ENCODE results near the gene ARL5B. TPM values are rescaled to one million over a fixed set of nuclear protein-coding genes. Genes with fewer than 3 reads are reported as not detected.

ARL5B gene
- total and polyA plus RNA-seq, 8 donors = 15.1 to 44.8 (median 41.2) TPM

GRCh38 chr10:18681366-18681765 lies 22.1 kb downstream of the ARL5B start:
- TF ChIP-seq CTCF (IDR thresholded peaks at IDR 0.05) = no peak
- DNase-seq = peak in 1 of 4 donors; percentile 19
- ATAC-seq = no peak
- Histone ChIP-seq H3K9me3 (no peaks in the 10 kb centered on the region), H3K36me3 (peaks cover 0 to 5% of the 10 kb centered on the region in 2 donors), H3K4me3 (no peak overlapping the region), H3K4me1 (peaks cover 0 to 8% of the 10 kb centered on the region in 2 donors), H3K27me3 (no peaks in the 10 kb centered on the region), H3K27ac (no peak overlapping the region)
- intact Hi-C loops (cut with DNase I) = no loop called here

GRCh38 chr10:18681971-18682411 lies 22.8 kb downstream of the ARL5B start:
- intact Hi-C loops (cut with DNase I) = no loop called here
- TF ChIP-seq CTCF (IDR thresholded peaks at IDR 0.05) = no peak
- Histone ChIP-seq H3K4me1 (peaks cover 0 to 8% of the 10 kb centered on the region in 2 donors), H3K36me3 (peaks cover 0 to 5% of the 10 kb centered on the region in 2 donors), H3K27me3 (no peaks in the 10 kb centered on the region), H3K4me3 (no peak overlapping the region), H3K27ac (peak overlapping the region; percentile 37 to 42), H3K9me3 (no peaks in the 10 kb centered on the region)
- ATAC-seq (peak; percentile 90), DNase-seq (peak in 1 of 4 donors; percentile 25)

- Histone ChIP-seq H3K36me3 (no peaks in the 10 kb centered on the region), H3K9me3 (no peaks in the 10 kb centered on the region), H3K27me3 (no peaks in the 10 kb centered on the region), H3K27ac (no peak overlapping the region), H3K4me3 (no peak overlapping the region), H3K4me1 (peaks cover 0 to 8% of the 10 kb centered on the region in 2 donors)
- intact Hi-C loops (cut with DNase I) = no loop called here
- DNase-seq = no peak
- no peak for ATAC-seq
- no peak for TF ChIP-seq CTCF (IDR thresholded peaks at IDR 0.05)
These were observed 24.2 kb downstream of the ARL5B start for GRCh38 chr10:18683427-18683826.

GRCh38 chr10:18684416-18684815 lies 25.2 kb downstream of the ARL5B start:
- no peak overlapping the region for H3K4me3 ChIP-seq
- intact Hi-C loops (cut with DNase I) = no loop called here
- no peaks in the 10 kb centered on the region for H3K36me3 ChIP-seq
- DNase-seq (no peak), ATAC-seq (no peak)
- no peak for TF ChIP-seq CTCF (IDR thresholded peaks at IDR 0.05)
- no peak overlapping the region for H3K27ac ChIP-seq
- no peaks in the 10 kb centered on the region for H3K9me3 ChIP-seq
- peaks cover 0 to 8% of the 10 kb centered on the region in 2 donors for H3K4me1 ChIP-seq
- H3K27me3 ChIP-seq = no peaks in the 10 kb centered on the region

- Histone ChIP-seq H3K27me3 (no peaks in the 10 kb centered on the region), H3K4me1 (peaks cover 0 to 8% of the 10 kb centered on the region in 2 donors), H3K4me3 (no peak overlapping the region), H3K27ac (no peak overlapping the region), H3K9me3 (no peaks in the 10 kb centered on the region), H3K36me3 (no peaks in the 10 kb centered on the region)
- DNase-seq (no peak), ATAC-seq (no peak)
- intact Hi-C loops (cut with DNase I) = no loop called here
- no peak for TF ChIP-seq CTCF (IDR thresholded peaks at IDR 0.05)
These were observed 25.7 kb downstream of the ARL5B start for GRCh38 chr10:18684953-18685352.

All from left lung (tissue), 10 donors.